ENCODE data around the gene TDP2.
A peak's percentile ranks its signal among the peaks of the same experiment; 100 is the strongest.

DNA sequence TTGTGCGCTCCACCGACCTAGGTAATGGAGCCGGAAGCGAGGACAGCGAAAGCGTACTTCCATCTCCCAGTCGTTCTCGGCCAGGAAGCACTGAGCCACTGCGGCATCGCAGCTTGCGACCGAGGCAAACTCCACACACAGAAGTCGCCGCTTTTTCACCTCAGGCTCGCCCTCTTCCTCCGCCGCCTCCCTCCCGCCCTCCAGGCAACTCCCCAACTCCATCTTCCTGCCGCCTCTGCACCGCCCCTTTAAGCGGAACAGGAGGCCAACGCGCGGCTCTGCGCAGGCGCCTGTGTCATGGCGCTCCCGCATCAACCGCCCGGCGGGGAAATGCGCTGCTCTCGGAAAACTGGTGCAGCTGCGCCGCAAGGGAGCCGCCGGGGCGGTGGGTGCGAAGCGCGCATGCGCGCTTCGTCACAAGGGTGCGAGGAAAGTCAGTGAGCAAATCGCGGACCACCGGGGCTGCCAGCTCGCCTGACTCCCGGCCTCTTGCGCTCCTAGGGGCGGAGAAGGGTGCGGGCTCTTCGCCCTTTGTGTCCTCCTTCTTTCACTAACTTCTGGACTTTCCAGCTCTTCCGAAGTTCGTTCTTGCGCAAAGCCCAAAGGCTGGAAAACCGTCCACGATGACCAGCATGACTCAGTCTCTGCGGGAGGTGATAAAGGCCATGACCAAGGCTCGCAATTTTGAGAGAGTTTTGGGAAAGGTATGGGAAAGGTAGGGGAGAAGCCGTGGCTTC is at the start of gene TDP2, which contains the start of gene ACOT13:
- TF ChIP-seq, protein P1, sequence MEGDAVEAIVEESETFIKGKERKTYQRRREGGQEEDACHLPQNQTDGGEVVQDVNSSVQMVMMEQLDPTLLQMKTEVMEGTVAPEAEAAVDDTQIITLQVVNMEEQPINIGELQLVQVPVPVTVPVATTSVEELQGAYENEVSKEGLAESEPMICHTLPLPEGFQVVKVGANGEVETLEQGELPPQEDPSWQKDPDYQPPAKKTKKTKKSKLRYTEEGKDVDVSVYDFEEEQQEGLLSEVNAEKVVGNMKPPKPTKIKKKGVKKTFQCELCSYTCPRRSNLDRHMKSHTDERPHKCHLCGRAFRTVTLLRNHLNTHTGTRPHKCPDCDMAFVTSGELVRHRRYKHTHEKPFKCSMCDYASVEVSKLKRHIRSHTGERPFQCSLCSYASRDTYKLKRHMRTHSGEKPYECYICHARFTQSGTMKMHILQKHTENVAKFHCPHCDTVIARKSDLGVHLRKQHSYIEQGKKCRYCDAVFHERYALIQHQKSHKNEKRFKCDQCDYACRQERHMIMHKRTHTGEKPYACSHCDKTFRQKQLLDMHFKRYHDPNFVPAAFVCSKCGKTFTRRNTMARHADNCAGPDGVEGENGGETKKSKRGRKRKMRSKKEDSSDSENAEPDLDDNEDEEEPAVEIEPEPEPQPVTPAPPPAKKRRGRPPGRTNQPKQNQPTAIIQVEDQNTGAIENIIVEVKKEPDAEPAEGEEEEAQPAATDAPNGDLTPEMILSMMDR (IDR thresholded peaks at IDR 0.05) = peak; percentile 37 to 67 (median 51)
- TF ChIP-seq EP300 (IDR thresholded peaks at IDR 0.05) = no peak
- peak; percentile 71 for TF ChIP-seq POLR2A (IDR thresholded peaks at IDR 0.05; ENCODE audit: low read depth)
